GM23338 (cell line): ENCODE results near the gene ERC1. TPM values are rescaled to one million over a fixed set of nuclear protein-coding genes. Genes with fewer than 3 reads are reported as not detected.

Source experiments
- ATAC-seq: fragments of 200-7000 bp; cut with Tn5 transposase; 3 replicates; pipeline ENCODE4 v1.9.1; 2020
- DNase-seq: peaks from one replicate; pipeline ENCODE4 v3.0.0-alpha.2; 2015; ENCODE audit warnings: low spot score
- H2AFZ ChIP-seq: fragments of 200-600 bp; sonication (generic); 2 replicates; pipeline ENCODE4 v1.8.0; 2016; ENCODE audit warnings: antibody characterized with exemption, mild to moderate bottlenecking, moderate library complexity
- H3F3A ChIP-seq: fragments of 200-600 bp; sonication (generic); replicated peaks from 2 replicates; pipeline ENCODE4 v1.8.0; 2017; ENCODE audit warnings: antibody characterized with exemption, mixed run types, low read depth
- H3K27ac ChIP-seq: fragments of 200-600 bp; sonication (generic); 2 replicates; pipeline ENCODE4 v1.6.1; 2016; ENCODE audit warnings: low read depth
- H3K27me3 ChIP-seq: fragments of 200-600 bp; sonication (generic); 2 replicates; pipeline ENCODE4 v1.8.0; 2016; ENCODE audit warnings: mild to moderate bottlenecking, mixed run types, moderate library complexity; ENCODE audit not compliant: insufficient read depth
- H3K36me3 ChIP-seq: fragments of 200-600 bp; sonication (generic); 2 replicates; pipeline ENCODE4 v1.8.0; 2016; ENCODE audit warnings: mild to moderate bottlenecking; ENCODE audit not compliant: insufficient read depth
- H3K4me1 ChIP-seq: fragments of 200-600 bp; sonication (generic); 2 replicates; pipeline ENCODE4 v1.8.0; 2016; ENCODE audit warnings: mild to moderate bottlenecking, moderate library complexity; ENCODE audit not compliant: insufficient read depth
- H3K4me2 ChIP-seq: fragments of 200-600 bp; sonication (generic); 2 replicates; pipeline ENCODE4 v1.7.1; 2017; ENCODE audit warnings: mixed run types
- H3K4me3 ChIP-seq: fragments of 200-600 bp; sonication (generic); 2 replicates; pipeline ENCODE4 v1.6.1; 2016; ENCODE audit warnings: mixed run types
- H3K79me2 ChIP-seq: fragments of 200-600 bp; sonication (generic); replicated peaks from 2 replicates; pipeline ENCODE4 v1.8.0; 2017; ENCODE audit warnings: mild to moderate bottlenecking; ENCODE audit not compliant: insufficient read depth
- H3K9me2 ChIP-seq: fragments of 200-600 bp; sonication (generic); 2 replicates; pipeline ENCODE4 v1.8.0; 2017; ENCODE audit not compliant: insufficient read depth
- H4K20me1 ChIP-seq: fragments of 200-600 bp; sonication (generic); replicated peaks from 2 replicates; pipeline ENCODE4 v1.8.0; 2017; ENCODE audit warnings: mild to moderate bottlenecking; ENCODE audit not compliant: insufficient read depth
- H3K27ac Mint-ChIP-seq: 2 replicates; pipeline ENCODE4 v1.8.0; 2020; ENCODE audit warnings: inconsistent platforms, mild to moderate bottlenecking, moderate library complexity, mixed read lengths
- H3K27me3 Mint-ChIP-seq: 3 replicates; pipeline ENCODE4 v1.8.0; 2022; ENCODE audit warnings: low read depth, mild to moderate bottlenecking, moderate library complexity, mixed read lengths, inconsistent platforms; ENCODE audit not compliant: insufficient read depth, poor library complexity
- H3K36me3 Mint-ChIP-seq: 3 replicates; pipeline ENCODE4 v1.8.0; 2021; ENCODE audit warnings: low read depth, mild to moderate bottlenecking, inconsistent platforms, moderate library complexity, mixed read lengths
- H3K4me1 Mint-ChIP-seq: 3 replicates; pipeline ENCODE4 v1.8.0; 2020; ENCODE audit warnings: mild to moderate bottlenecking, inconsistent platforms, mixed read lengths
- H3K4me3 Mint-ChIP-seq: 3 replicates; pipeline ENCODE4 v1.8.0; 2021; ENCODE audit warnings: moderate library complexity, mild to moderate bottlenecking, inconsistent platforms, mixed read lengths
- H3K9me3 Mint-ChIP-seq: 3 replicates; pipeline ENCODE4 v1.8.0; 2020; ENCODE audit warnings: moderate library complexity, mild to moderate bottlenecking, inconsistent platforms, mixed read lengths
- CREB1 ChIP-seq: fragments of 250-450 bp; sonication (Bioruptor Pico); IDR thresholded peaks from 2 replicates; pipeline ENCODE4 v1.5.0; 2020; ENCODE audit warnings: low read depth, mild to moderate bottlenecking, moderate library complexity
- EZH2 ChIP-seq: fragments of 200-600 bp; sonication (generic); IDR thresholded peaks from one replicate; pipeline ENCODE4 v1.8.0; 2017; ENCODE audit warnings: antibody characterized with exemption, mild to moderate bottlenecking, low read depth; ENCODE audit not compliant: unreplicated experiment
- EZH2phosphoT487 ChIP-seq: fragments of 200-600 bp; sonication (generic); IDR thresholded peaks from one replicate; pipeline ENCODE4 v1.8.1; 2018; ENCODE audit warnings: antibody characterized with exemption; ENCODE audit not compliant: unreplicated experiment
- JUNB ChIP-seq: IDR thresholded peaks from one replicate; pipeline ENCODE4 v1.6.1; 2016; ENCODE audit warnings: antibody characterized with exemption; ENCODE audit not compliant: unreplicated experiment
- NANOG ChIP-seq: IDR thresholded peaks from 2 replicates; pipeline ENCODE4 v1.6.1; 2016; ENCODE audit warnings: antibody characterized with exemption, borderline replicate concordance
- POLR2AphosphoS5 ChIP-seq: IDR thresholded peaks from 2 replicates; pipeline ENCODE4 v1.6.1; 2016; ENCODE audit warnings: antibody characterized with exemption, low read depth
- STAT1 ChIP-seq: IDR thresholded peaks from one replicate; pipeline ENCODE4 v1.6.1; 2016; ENCODE audit warnings: antibody characterized with exemption; ENCODE audit not compliant: unreplicated experiment
- ZNF114 ChIP-seq: fragments of 250-450 bp; sonication (Bioruptor Pico); IDR thresholded peaks from 2 replicates; pipeline ENCODE4 v1.5.0; 2020; ENCODE audit warnings: mild to moderate bottlenecking, moderate library complexity
- ZNF331 ChIP-seq: fragments of 250-450 bp; sonication (Bioruptor Pico); IDR thresholded peaks from 2 replicates; pipeline ENCODE4 v1.5.0; 2020; ENCODE audit warnings: low read depth, mild to moderate bottlenecking, moderate library complexity
- polyA plus RNA-seq: library from polyadenylated mRNA; unstranded; fragments of >200 nt; fragmentation: Nextera tagmentation; extraction: Ambion mirVana; gene quantifications from 2 replicates; pipeline ENCODE4 v1.2.1, GENCODE V29; 2016
- total RNA-seq: library from RNA; depleted of rRNA; stranded (reverse); fragments of >200 nt; shearing (Covaris generic); gene quantifications from 2 replicates; pipeline ENCODE4 v1.2.3, GENCODE V29; 2014
- TF ChIP-seq, protein P1 (sequence below): IDR thresholded peaks from 2 replicates; pipeline ENCODE4 v1.6.1; 2016; ENCODE audit warnings: antibody characterized with exemption
- TF ChIP-seq, protein P2 (sequence below): fragments of 250-450 bp; sonication (Bioruptor Pico); IDR thresholded peaks from 2 replicates; pipeline ENCODE4 v1.5.0; 2020; ENCODE audit warnings: mild to moderate bottlenecking, moderate library complexity
- TF ChIP-seq, protein P3 (sequence below): IDR thresholded peaks from one replicate; pipeline ENCODE4 v1.6.1; 2018; ENCODE audit warnings: antibody characterized with exemption; ENCODE audit not compliant: unreplicated experiment
- TF ChIP-seq, protein P4 (sequence below), 2 experiments: fragments of 200-600 bp in 1 of 2; sonication (generic) in 1 of 2; conservative IDR thresholded peaks; 2 replicates each; pipeline versions ENCODE4 v1.5.1 to v1.6.1; 2016 to 2017; ENCODE audit warnings: antibody characterized with exemption in 2 of 2, low read depth in 2 of 2, mild to moderate bottlenecking in 2 of 2, moderate library complexity in 1 of 2

Gene ERC1
- total and polyA plus RNA-seq, 2 experiments from 2014 or later: 28.1 to 35.3 TPM

DNA sequence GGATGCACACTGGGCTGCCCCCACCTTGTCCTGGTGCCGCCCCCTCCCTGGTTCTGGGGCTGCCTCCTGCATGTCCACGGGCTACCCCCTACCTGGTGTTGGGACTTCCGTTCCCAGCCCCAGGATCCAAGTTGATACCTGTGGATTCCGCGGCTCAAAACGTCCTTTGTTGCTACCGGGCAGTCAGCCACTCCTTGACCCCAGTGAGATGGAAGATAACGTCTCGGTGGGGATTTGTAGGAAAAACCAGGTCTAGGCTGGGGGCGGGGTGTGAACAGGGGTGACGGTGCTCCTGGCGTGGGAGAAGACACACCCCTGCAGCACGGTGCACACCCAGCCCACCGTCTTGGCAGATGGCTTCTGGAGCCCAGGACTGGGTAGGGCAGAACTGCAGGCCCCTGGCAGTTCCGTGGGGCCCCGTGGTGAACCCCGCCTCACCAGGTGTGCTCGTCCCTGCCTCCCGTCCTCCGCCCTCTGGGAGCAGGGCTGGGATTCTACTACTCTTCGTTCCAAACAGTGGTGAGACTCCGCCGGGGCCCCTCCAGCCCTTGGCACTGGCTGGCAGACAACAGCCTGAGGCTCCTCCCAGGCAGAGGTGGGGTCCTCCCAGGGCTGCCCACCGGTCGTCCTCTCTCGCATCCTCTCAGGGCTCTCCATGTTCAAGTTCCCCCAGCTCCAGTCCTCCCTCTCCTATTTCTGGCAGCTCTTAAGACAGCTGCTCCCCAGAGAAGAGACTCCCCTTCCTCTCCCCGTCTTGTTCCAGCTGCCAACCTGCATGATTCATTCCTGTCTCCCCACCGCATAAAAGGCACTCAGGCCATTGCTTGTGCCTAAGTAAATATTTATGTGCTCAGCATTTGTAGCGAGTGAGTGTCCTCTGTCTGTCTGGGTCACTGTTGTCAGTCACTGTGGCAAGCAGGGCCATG lies 527.8 kb downstream of the ERC1 start:
- Mint-ChIP-seq H3K27ac (no peak overlapping the region), H3K9me3 (peaks cover 6% of the 10 kb centered on the region; the same call in 2 of the 3 replicates), H3K4me1 (peaks cover 20% of the 10 kb centered on the region), H3K27me3 (peaks cover 18% of the 10 kb centered on the region), H3K36me3 (peaks cover 5% of the 10 kb centered on the region; the same call in 2 of the 3 replicates), H3K4me3 (no peak overlapping the region)
- no peaks in the 10 kb centered on the region for H3K36me3 ChIP-seq
- H3K27me3 ChIP-seq: no peaks in the 10 kb centered on the region
- peaks cover 16% of the 10 kb centered on the region for H3K4me1 ChIP-seq
- H3K79me2 ChIP-seq: no peaks in the 10 kb centered on the region
- H3F3A ChIP-seq: 0 out of 2 replicates have a peak, but pooled peaks cover 5% of the 10 kb centered on the region
- no peak overlapping the region for H3K4me2 ChIP-seq
- TF ChIP-seq, protein P1, sequence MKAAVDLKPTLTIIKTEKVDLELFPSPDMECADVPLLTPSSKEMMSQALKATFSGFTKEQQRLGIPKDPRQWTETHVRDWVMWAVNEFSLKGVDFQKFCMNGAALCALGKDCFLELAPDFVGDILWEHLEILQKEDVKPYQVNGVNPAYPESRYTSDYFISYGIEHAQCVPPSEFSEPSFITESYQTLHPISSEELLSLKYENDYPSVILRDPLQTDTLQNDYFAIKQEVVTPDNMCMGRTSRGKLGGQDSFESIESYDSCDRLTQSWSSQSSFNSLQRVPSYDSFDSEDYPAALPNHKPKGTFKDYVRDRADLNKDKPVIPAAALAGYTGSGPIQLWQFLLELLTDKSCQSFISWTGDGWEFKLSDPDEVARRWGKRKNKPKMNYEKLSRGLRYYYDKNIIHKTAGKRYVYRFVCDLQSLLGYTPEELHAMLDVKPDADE: no peak
- no peak for TF ChIP-seq POLR2AphosphoS5
- TF ChIP-seq ZNF331: no peak
- TF ChIP-seq, protein P2, sequence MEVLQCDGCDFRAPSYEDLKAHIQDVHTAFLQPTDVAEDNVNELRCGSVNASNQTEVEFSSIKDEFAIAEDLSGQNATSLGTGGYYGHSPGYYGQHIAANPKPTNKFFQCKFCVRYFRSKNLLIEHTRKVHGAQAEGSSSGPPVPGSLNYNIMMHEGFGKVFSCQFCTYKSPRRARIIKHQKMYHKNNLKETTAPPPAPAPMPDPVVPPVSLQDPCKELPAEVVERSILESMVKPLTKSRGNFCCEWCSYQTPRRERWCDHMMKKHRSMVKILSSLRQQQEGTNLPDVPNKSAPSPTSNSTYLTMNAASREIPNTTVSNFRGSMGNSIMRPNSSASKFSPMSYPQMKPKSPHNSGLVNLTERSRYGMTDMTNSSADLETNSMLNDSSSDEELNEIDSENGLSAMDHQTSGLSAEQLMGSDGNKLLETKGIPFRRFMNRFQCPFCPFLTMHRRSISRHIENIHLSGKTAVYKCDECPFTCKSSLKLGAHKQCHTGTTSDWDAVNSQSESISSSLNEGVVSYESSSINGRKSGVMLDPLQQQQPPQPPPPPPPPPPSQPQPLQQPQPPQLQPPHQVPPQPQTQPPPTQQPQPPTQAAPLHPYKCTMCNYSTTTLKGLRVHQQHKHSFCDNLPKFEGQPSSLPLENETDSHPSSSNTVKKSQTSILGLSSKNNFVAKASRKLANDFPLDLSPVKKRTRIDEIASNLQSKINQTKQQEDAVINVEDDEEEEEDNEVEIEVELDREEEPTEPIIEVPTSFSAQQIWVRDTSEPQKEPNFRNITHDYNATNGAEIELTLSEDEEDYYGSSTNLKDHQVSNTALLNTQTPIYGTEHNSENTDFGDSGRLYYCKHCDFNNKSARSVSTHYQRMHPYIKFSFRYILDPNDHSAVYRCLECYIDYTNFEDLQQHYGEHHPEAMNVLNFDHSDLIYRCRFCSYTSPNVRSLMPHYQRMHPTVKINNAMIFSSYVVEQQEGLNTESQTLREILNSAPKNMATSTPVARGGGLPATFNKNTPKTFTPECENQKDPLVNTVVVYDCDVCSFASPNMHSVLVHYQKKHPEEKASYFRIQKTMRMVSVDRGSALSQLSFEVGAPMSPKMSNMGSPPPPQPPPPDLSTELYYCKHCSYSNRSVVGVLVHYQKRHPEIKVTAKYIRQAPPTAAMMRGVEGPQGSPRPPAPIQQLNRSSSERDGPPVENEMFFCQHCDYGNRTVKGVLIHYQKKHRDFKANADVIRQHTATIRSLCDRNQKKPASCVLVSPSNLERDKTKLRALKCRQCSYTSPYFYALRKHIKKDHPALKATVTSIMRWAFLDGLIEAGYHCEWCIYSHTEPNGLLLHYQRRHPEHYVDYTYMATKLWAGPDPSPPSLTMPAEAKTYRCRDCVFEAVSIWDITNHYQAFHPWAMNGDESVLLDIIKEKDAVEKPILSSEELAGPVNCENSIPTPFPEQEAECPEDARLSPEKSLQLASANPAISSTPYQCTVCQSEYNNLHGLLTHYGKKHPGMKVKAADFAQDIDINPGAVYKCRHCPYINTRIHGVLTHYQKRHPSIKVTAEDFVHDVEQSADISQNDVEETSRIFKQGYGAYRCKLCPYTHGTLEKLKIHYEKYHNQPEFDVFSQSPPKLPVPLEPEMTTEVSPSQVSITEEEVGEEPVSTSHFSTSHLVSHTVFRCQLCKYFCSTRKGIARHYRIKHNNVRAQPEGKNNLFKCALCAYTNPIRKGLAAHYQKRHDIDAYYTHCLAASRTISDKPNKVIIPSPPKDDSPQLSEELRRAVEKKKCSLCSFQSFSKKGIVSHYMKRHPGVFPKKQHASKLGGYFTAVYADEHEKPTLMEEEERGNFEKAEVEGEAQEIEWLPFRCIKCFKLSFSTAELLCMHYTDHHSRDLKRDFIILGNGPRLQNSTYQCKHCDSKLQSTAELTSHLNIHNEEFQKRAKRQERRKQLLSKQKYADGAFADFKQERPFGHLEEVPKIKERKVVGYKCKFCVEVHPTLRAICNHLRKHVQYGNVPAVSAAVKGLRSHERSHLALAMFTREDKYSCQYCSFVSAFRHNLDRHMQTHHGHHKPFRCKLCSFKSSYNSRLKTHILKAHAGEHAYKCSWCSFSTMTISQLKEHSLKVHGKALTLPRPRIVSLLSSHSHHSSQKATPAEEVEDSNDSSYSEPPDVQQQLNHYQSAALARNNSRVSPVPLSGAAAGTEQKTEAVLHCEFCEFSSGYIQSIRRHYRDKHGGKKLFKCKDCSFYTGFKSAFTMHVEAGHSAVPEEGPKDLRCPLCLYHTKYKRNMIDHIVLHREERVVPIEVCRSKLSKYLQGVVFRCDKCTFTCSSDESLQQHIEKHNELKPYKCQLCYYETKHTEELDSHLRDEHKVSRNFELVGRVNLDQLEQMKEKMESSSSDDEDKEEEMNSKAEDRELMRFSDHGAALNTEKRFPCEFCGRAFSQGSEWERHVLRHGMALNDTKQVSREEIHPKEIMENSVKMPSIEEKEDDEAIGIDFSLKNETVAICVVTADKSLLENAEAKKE: no peak
- no peak for TF ChIP-seq NANOG
- TF ChIP-seq JUNB: no peak
- no peak for TF ChIP-seq ZNF114
- TF ChIP-seq CREB1 (CRISPR knock-in tag): no peak
- TF ChIP-seq STAT1: no peak
- no peak for TF ChIP-seq EZH2
- TF ChIP-seq EZH2phosphoT487: no peak
- TF ChIP-seq, protein P3, sequence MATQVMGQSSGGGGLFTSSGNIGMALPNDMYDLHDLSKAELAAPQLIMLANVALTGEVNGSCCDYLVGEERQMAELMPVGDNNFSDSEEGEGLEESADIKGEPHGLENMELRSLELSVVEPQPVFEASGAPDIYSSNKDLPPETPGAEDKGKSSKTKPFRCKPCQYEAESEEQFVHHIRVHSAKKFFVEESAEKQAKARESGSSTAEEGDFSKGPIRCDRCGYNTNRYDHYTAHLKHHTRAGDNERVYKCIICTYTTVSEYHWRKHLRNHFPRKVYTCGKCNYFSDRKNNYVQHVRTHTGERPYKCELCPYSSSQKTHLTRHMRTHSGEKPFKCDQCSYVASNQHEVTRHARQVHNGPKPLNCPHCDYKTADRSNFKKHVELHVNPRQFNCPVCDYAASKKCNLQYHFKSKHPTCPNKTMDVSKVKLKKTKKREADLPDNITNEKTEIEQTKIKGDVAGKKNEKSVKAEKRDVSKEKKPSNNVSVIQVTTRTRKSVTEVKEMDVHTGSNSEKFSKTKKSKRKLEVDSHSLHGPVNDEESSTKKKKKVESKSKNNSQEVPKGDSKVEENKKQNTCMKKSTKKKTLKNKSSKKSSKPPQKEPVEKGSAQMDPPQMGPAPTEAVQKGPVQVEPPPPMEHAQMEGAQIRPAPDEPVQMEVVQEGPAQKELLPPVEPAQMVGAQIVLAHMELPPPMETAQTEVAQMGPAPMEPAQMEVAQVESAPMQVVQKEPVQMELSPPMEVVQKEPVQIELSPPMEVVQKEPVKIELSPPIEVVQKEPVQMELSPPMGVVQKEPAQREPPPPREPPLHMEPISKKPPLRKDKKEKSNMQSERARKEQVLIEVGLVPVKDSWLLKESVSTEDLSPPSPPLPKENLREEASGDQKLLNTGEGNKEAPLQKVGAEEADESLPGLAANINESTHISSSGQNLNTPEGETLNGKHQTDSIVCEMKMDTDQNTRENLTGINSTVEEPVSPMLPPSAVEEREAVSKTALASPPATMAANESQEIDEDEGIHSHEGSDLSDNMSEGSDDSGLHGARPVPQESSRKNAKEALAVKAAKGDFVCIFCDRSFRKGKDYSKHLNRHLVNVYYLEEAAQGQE: no peak
- TF ChIP-seq, protein P4, sequence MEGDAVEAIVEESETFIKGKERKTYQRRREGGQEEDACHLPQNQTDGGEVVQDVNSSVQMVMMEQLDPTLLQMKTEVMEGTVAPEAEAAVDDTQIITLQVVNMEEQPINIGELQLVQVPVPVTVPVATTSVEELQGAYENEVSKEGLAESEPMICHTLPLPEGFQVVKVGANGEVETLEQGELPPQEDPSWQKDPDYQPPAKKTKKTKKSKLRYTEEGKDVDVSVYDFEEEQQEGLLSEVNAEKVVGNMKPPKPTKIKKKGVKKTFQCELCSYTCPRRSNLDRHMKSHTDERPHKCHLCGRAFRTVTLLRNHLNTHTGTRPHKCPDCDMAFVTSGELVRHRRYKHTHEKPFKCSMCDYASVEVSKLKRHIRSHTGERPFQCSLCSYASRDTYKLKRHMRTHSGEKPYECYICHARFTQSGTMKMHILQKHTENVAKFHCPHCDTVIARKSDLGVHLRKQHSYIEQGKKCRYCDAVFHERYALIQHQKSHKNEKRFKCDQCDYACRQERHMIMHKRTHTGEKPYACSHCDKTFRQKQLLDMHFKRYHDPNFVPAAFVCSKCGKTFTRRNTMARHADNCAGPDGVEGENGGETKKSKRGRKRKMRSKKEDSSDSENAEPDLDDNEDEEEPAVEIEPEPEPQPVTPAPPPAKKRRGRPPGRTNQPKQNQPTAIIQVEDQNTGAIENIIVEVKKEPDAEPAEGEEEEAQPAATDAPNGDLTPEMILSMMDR (conservative IDR thresholded peaks at IDR 0.05; ENCODE audit: low read depth in 2 of 2): no peak
- no peak overlapping the region for H3K27ac ChIP-seq
- H3K9me2 ChIP-seq: no peaks in the 10 kb centered on the region
- peak overlapping the region; percentile 32; the same call in 1 of the 2 replicates for H2AFZ ChIP-seq
- no peak overlapping the region for H3K4me3 ChIP-seq
- no peaks in the 10 kb centered on the region for H4K20me1 ChIP-seq
- ATAC-seq: no peak; the same call in 1 of the 3 replicates
- DNase-seq: no peak
